Measurements from ENCODE around the gene SFXN4. TPM values are rescaled to one million over a fixed set of nuclear protein-coding genes. Genes with fewer than 3 reads are reported as not detected.
"Not testable (repeated sequence)": the region's sequence is repeated elsewhere in the genome, so short reads cannot be mapped to it uniquely, and the experiment has no call there.

SFXN4 gene
- total RNA-seq, 2 experiments from 2014 or later: 19.0 to 20.1 TPM

GRCh38 chr10:119098576-119098975, 66.9 kb downstream of the SFXN4 start:
- Mint-ChIP-seq H3K27ac (no peak overlapping the region), H3K27me3 (peaks cover 6% of the 10 kb centered on the region), H3K9me3 (no peaks in the 10 kb centered on the region), H3K4me1 (peaks cover 41% of the 10 kb centered on the region), H3K36me3 (ENCODE audit: low read depth) (no peaks in the 10 kb centered on the region), H3K4me3 (no peak overlapping the region)
- CTCF ChIA-PET: no interaction called here
- no peak for DNase-seq
- POLR2A ChIA-PET: no interaction called here

GRCh38 chr10:119096641-119097415, 68.7 kb downstream of the SFXN4 start:
- H3K27ac Mint-ChIP-seq; H3K4me3 Mint-ChIP-seq; DNase-seq; H3K9me3 Mint-ChIP-seq; H3K27me3 Mint-ChIP-seq; H3K36me3 Mint-ChIP-seq (ENCODE audit: low read depth): not testable (repeated sequence)
- POLR2A ChIA-PET: interaction anchor here (0.6 kb wide), 1 partner anchor 22 kb away, joined by 3 read pairs; no protein-coding TSS in a partner anchor
- peaks cover 42% of the 10 kb centered on the region for H3K4me1 Mint-ChIP-seq
- CTCF ChIA-PET: interaction anchor here (0.6 to 1.2 kb wide), 4 partner anchors 14 to 93 kb away, joined by 3 to 7 read pairs (median 5); no protein-coding TSS in a partner anchor

- Mint-ChIP-seq H3K4me3 (no peak overlapping the region), H3K9me3 (no peaks in the 10 kb centered on the region), H3K27me3 (no peaks in the 10 kb centered on the region), H3K4me1 (peaks cover 44% of the 10 kb centered on the region), H3K27ac (peak overlapping the region; percentile 69), H3K36me3 (ENCODE audit: low read depth) (no peaks in the 10 kb centered on the region)
- POLR2A ChIA-PET: no interaction called here
- CTCF ChIA-PET: interaction anchor here (1.2 kb wide), 2 partner anchors 14 to 16 kb away, joined by 3 to 7 read pairs; no protein-coding TSS in a partner anchor
- no peak for DNase-seq
Observed at GRCh38 chr10:119095640-119096039, 69.9 kb downstream of the SFXN4 start.

GRCh38 chr10:119090968-119091367, 74.5 kb downstream of the SFXN4 start:
- Mint-ChIP-seq H3K27ac (peak overlapping the region; percentile 98), H3K36me3 (ENCODE audit: low read depth) (peaks cover 6% of the 10 kb centered on the region), H3K4me3 (peak overlapping the region; percentile 56), H3K9me3 (peaks cover 4% of the 10 kb centered on the region), H3K4me1 (peaks cover 56% of the 10 kb centered on the region), H3K27me3 (no peaks in the 10 kb centered on the region)
- ChIA-PET CTCF (interaction anchor here (0.6 to 1.3 kb wide), 6 partner anchors 9 to 202 kb away, joined by 3 to 6 read pairs (median 3); partner anchors contain the start of gene DENND10), POLR2A (interaction anchor here (0.8 kb wide), 1 partner anchor 10 kb away, joined by 4 read pairs; no protein-coding TSS in a partner anchor)
- DNase-seq: peak; percentile 64

Other genes starting within 250 kb of the SFXN4 start
- gene NANOS1, start 136.0 kb downstream of the SFXN4 start, total RNA-seq: under 1 TPM; 0.12 to 0.19 TPM
- 100 to 1,000 TPM; 132 to 145 TPM for gene EIF3A, start 84.9 kb downstream of the SFXN4 start, total RNA-seq
- gene DENND10, start 61.6 kb downstream of the SFXN4 start, total RNA-seq: 10 to 100 TPM; 45.4 to 49.4 TPM
- 100 to 1,000 TPM; 121 to 122 TPM for gene PRDX3, start 13.1 kb upstream of the SFXN4 start, total RNA-seq
- 10 to 100 TPM; 26.0 to 27.5 TPM for gene GRK5, start 41.9 kb upstream of the SFXN4 start, total RNA-seq